GM12878 (cell line): ENCODE measurements around the gene PCBD1. TPM values are rescaled to one million over a fixed set of nuclear protein-coding genes. Genes with fewer than 3 reads are reported as not detected.

Experiments
- ATAC-seq: fragments of 200-7000 bp; cut with Tn5 transposase; 3 replicates; pipeline ENCODE4 v1.9.1; 2020; ENCODE audit warnings: mild to moderate bottlenecking, moderate library complexity
- BruUV-seq: library from RNA; stranded (reverse); fragments of 400-500 nt; replicated peaks from 2 replicates; lab custom pipeline; 2021; lab: Mats Ljungman, UMichigan
- CTCF ChIA-PET: fragments of 300-600 bp; sonication (Branson Sonifier 250); formaldehyde crosslinking; extraction: SDS; loops from one replicate; lab custom pipeline; 2021; ENCODE audit warnings: inconsistent platforms; lab: Yijun Ruan, JAX
- POLR2A ChIA-PET: fragments of 350-600 bp; formaldehyde crosslinking; extraction: SDS; loops from one replicate; lab custom pipeline; 2021; ENCODE audit warnings: inconsistent platforms; lab: Charles Lee
- RAD21 ChIA-PET: fragments of 300-600 bp; sonication (Branson Sonifier 250); formaldehyde crosslinking; loops from one replicate; lab custom pipeline; 2023; ENCODE audit warnings: antibody characterized with exemption; ENCODE audit not compliant: unreplicated experiment; lab: Charles Lee
- SMC1A ChIA-PET: fragments of 300-600 bp; sonication (Branson Sonifier 250); formaldehyde crosslinking; loops from one replicate; lab custom pipeline; 2023; ENCODE audit not compliant: unreplicated experiment, uncharacterized antibody; lab: Charles Lee
- DNase-seq: peaks from one replicate; pipeline ENCODE4 v3.0.0-alpha.2; 2011; ENCODE audit warnings: low read depth, low spot score
- FAIRE-seq: peaks from 3 replicates; lab custom pipeline; 2011; peaks lifted over from hg19 to GRCh38; lab: Jason Lieb, UNC
- H2AFZ ChIP-seq: 2 replicates; pipeline ENCODE4 v1.6.0; 2011; ENCODE audit warnings: low read depth, low read length, control low read depth; ENCODE audit not compliant: control insufficient read depth
- H3K27ac ChIP-seq: 2 replicates; pipeline ENCODE4 v1.5.1; 2011; ENCODE audit warnings: control low read depth; ENCODE audit not compliant: control insufficient read depth, insufficient read depth
- H3K27me3 ChIP-seq, 2 experiments: replicated peaks in 1 of 2; 2 replicates each; pipeline versions ENCODE4 v1.6.0 to v1.6.1; 2011; ENCODE audit warnings: low read length in 1 of 2; ENCODE audit not compliant: control insufficient read depth in 2 of 2, insufficient read depth in 2 of 2
- H3K36me3 ChIP-seq, 2 experiments: 2 replicates each; pipeline ENCODE4 v1.5.1; 2011; ENCODE audit warnings: low read length in 1 of 2; ENCODE audit not compliant: control insufficient read depth in 2 of 2, insufficient read depth in 2 of 2
- H3K4me1 ChIP-seq: 2 replicates; pipeline ENCODE4 v1.6.1; 2011; ENCODE audit warnings: mild to moderate bottlenecking, low read length, moderate library complexity, mixed read lengths; ENCODE audit not compliant: control insufficient read depth, insufficient read depth
- H3K4me2 ChIP-seq: 2 replicates; pipeline ENCODE4 v1.6.0; 2011; ENCODE audit warnings: control low read depth; ENCODE audit not compliant: control insufficient read depth, insufficient read depth
- H3K4me3 ChIP-seq: fragments of 200-600 bp; sonication (generic); 2 replicates; pipeline ENCODE4 v1.5.1; 2016
- H3K79me2 ChIP-seq: 2 replicates; pipeline ENCODE4 v1.6.0; 2011; ENCODE audit warnings: low read length; ENCODE audit not compliant: control insufficient read depth, insufficient read depth
- H3K9ac ChIP-seq: 2 replicates; pipeline ENCODE4 v1.8.0; 2011; ENCODE audit warnings: low read length, control low read depth, mixed read lengths; ENCODE audit not compliant: control insufficient read depth, insufficient read depth
- H3K9me3 ChIP-seq: replicated peaks from 3 replicates; pipeline ENCODE4 v1.5.1; 2011; ENCODE audit warnings: mild to moderate bottlenecking, low read length; ENCODE audit not compliant: control insufficient read depth, insufficient read depth
- H4K20me1 ChIP-seq: 2 replicates; pipeline ENCODE4 v1.6.0; 2011; ENCODE audit not compliant: control insufficient read depth, insufficient read depth
- IRF4 ChIP-seq: IDR thresholded peaks from 2 replicates; pipeline ENCODE4 v1.6.1; 2011; ENCODE audit warnings: low read depth, low read length
- NRF1 ChIP-seq: conservative IDR thresholded peaks from 2 replicates; pipeline ENCODE4 v1.6.1; 2011; ENCODE audit warnings: mild to moderate bottlenecking, low read depth, low read length, improper control_type of control experiment
- RUNX3 ChIP-seq: IDR thresholded peaks from 2 replicates; pipeline ENCODE4 v1.6.1; 2012; ENCODE audit warnings: low read length, inconsistent platforms
- SMARCA5 ChIP-seq: fragments of 450-650 bp; IDR thresholded peaks from 2 replicates; pipeline ENCODE4 v1.6.1; 2017; ENCODE audit warnings: mild to moderate bottlenecking
- SPI1 ChIP-seq: IDR thresholded peaks from 2 replicates; pipeline ENCODE4 v1.6.1; 2011; ENCODE audit warnings: low read depth, mild to moderate bottlenecking, low read length, moderate library complexity, borderline replicate concordance; ENCODE audit not compliant: insufficient read depth
- WGBS: methylation state at CpG from one replicate; pipeline ENCODE4 v1.1.6; 2016; ENCODE audit warnings: low lambda C conversion rate; ENCODE audit not compliant: insufficient replicate concordance, insufficient coverage; ENCODE audit errors: missing lambda C conversion rate; 5-methylcytosine and 5-hydroxymethylcytosine counted together
- in situ Hi-C: fragments of 300-500 bp; cut with MboI; formaldehyde crosslinking; loops from 9 replicates; pipeline ENCODE4 v1.14.3; 2018; ENCODE audit warnings: mixed read lengths
- intact Hi-C: fragments of 100-400 bp; cut with micrococcal nuclease; formaldehyde crosslinking; loops from one replicate; pipeline ENCODE4 v1.14.2; 2022; ENCODE audit not compliant: unreplicated experiment
- polyA plus RNA-seq, 11 experiments: library from polyadenylated mRNA; depleted of rRNA in 4 of 11; unstranded in 6 of 11; stranded (reverse) in 5 of 11; fragments of >200 nt; fragmentation: Nextera tagmentation in 4 of 11; fragmentation: Illumina TruSeq in 1 of 11; extraction: Ambion mirVana in 4 of 11; extraction: Trizol in 1 of 11; gene quantifications; 1 replicate in 1 of 11; 2 replicates in 10 of 11; pipeline versions ENCODE4 v1.2.1 to v1.2.3, GENCODE V29; 2011 to 2016; ENCODE audit warnings: inconsistent platforms in 2 of 11, missing spikeins in 2 of 11, low read depth in 1 of 11
- total RNA-seq, 4 experiments: library from RNA; depleted of rRNA in 3 of 4; stranded (reverse); fragments of >200 nt in 3 of 4; fragmentation: Illumina TruSeq in 1 of 4; extraction: Trizol in 1 of 4; gene quantifications; 2 replicates each; pipeline versions ENCODE4 v1.2.1 to v1.2.3, GENCODE V29; 2013 to 2021

PCBD1 gene
- total and polyA plus RNA-seq, 10 of the 15 experiments (the other 5 are each of a cell fraction or from before 2014, with no cell fraction given) = 5.6 to 66.8 (median 34.2) TPM

DNA sequence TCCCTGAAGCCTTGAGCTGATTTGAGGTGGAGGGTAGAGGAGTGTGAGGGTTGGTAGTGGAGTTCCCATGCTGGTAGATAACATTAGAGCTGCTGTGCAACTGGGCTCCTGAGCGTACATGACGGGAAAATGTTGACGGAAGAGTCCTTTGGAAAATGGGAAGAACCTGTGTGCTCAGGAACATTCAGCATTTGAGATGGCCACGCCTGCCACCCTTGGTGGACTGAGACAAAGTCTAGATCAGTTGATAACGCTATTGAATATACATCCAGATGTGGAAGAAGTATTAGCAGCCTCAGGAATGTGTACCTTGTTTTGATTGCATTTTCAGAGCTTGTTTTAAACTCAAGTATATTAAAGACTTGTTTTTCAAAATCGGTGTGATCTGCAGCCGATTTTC is 16.1 kb downstream of the PCBD1 start:
- H3K4me3 ChIP-seq = no peak overlapping the region
- no TSS peak for BruUV-seq
- FAIRE-seq = no peak
- peaks cover 0 to 3% of the 10 kb centered on the region in 2 experiments; a peak in 1 of 4 replicates for H3K36me3 ChIP-seq
- ChIA-PET SMC1A (interaction anchor here (0.7 to 1.6 kb wide), 4 partner anchors 8 to 410 kb away, joined by 3 to 5 read pairs (median 4); no protein-coding TSS in a partner anchor), RAD21 (no interaction called here)
- no peak overlapping the region for H2AFZ ChIP-seq
- in situ Hi-C loops = no loop called here
- DNase-seq = no peak
- TF ChIP-seq SMARCA5 (no peak), IRF4 (no peak), NRF1 (no peak)
- TF ChIP-seq, all 136 proteins: peak for 0
- no peaks in the 10 kb centered on the region for H3K79me2 ChIP-seq
- H4K20me1 ChIP-seq = no peaks in the 10 kb centered on the region
- no peaks in the 10 kb centered on the region for H3K27me3 ChIP-seq
- H3K4me2 ChIP-seq = no peak overlapping the region
- H3K9ac ChIP-seq = no peak overlapping the region
- WGBS = 76% methylated on average over 7 of the region's 7 CpGs
- H3K9me3 ChIP-seq = no peaks in the 10 kb centered on the region
- intact Hi-C loops = no loop called here
- H3K4me1 ChIP-seq = no peaks in the 10 kb centered on the region
- CTCF ChIA-PET = interaction anchor here (0.6 to 2.8 kb wide), 5 partner anchors 12 to 33 kb away, joined by 3 to 12 read pairs (median 3); no protein-coding TSS in a partner anchor
- ATAC-seq = no peak
- POLR2A ChIA-PET = no interaction called here
- H3K27ac ChIP-seq = no peak overlapping the region

DNA sequence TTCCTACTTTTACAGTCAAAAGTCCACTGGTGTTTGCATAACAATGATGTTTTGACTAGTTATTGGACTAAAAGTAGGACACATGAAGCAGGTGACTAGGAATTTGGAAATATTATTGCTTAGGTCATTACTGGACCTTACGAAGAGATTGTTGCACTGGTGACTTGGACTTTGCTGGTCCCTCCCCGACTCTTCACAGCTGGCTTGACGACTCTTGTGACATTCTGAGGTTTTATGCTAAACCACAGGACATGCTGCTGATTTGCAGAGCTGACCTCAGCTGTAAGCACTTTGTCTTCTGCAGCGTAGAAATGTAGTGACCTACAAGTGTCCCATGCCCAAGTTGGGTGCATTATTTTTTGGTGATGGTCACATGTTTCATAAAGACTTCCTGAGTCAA is 21.9 kb downstream of the PCBD1 start:
- ChIA-PET SMC1A (interaction anchor here (1.3 kb wide), 1 partner anchor 9 kb away, joined by 3 read pairs; no protein-coding TSS in a partner anchor), RAD21 (no interaction called here), POLR2A (no interaction called here), CTCF (interaction anchor here (0.7 kb wide), 1 partner anchor 49 kb away, joined by 3 read pairs; no protein-coding TSS in a partner anchor)
- H3K4me3 ChIP-seq = no peak overlapping the region
- H3K9ac ChIP-seq = no peak overlapping the region
- no peak overlapping the region for H2AFZ ChIP-seq
- peaks cover 0 to 3% of the 10 kb centered on the region in 2 experiments; a peak in 2 of 4 replicates for H3K36me3 ChIP-seq
- no TSS peak for BruUV-seq
- no peaks in the 10 kb centered on the region for H3K79me2 ChIP-seq
- TF ChIP-seq RUNX3 (peak; percentile 63), SPI1 (no peak)
- WGBS = 91% methylated on average over 4 of the region's 4 CpGs
- FAIRE-seq (no peak), DNase-seq (no peak), ATAC-seq (no peak)
- H3K4me1 ChIP-seq = no peaks in the 10 kb centered on the region
- no peak overlapping the region for H3K27ac ChIP-seq
- H3K4me2 ChIP-seq = no peak overlapping the region
- no peaks in the 10 kb centered on the region for H4K20me1 ChIP-seq
- no peaks in the 10 kb centered on the region for H3K27me3 ChIP-seq
- in situ Hi-C loops = no loop called here
- intact Hi-C loops = no loop called here
- H3K9me3 ChIP-seq = no peaks in the 10 kb centered on the region
